Measurements from ENCODE around the gene BCORL1. TPM values are rescaled to one million over a fixed set of nuclear protein-coding genes. Genes with fewer than 3 reads are reported as not detected.

Gene BCORL1
- total RNA-seq, 1 donor from 2014 or later: 1.7 TPM

GRCh38 chrX:129938081-129938480, 44.4 kb upstream of the BCORL1 start:
- TF ChIP-seq, protein P1, sequence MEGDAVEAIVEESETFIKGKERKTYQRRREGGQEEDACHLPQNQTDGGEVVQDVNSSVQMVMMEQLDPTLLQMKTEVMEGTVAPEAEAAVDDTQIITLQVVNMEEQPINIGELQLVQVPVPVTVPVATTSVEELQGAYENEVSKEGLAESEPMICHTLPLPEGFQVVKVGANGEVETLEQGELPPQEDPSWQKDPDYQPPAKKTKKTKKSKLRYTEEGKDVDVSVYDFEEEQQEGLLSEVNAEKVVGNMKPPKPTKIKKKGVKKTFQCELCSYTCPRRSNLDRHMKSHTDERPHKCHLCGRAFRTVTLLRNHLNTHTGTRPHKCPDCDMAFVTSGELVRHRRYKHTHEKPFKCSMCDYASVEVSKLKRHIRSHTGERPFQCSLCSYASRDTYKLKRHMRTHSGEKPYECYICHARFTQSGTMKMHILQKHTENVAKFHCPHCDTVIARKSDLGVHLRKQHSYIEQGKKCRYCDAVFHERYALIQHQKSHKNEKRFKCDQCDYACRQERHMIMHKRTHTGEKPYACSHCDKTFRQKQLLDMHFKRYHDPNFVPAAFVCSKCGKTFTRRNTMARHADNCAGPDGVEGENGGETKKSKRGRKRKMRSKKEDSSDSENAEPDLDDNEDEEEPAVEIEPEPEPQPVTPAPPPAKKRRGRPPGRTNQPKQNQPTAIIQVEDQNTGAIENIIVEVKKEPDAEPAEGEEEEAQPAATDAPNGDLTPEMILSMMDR (conservative IDR thresholded peaks at IDR 0.05; ENCODE audit: low read depth, low read length): no peak
- no peak overlapping the region for H3K4me3 ChIP-seq (ENCODE audit: low read depth, low read length)
- no peak for DNase-seq (ENCODE audit: low read depth)

- no peak for DNase-seq (ENCODE audit: low read depth)
- TF ChIP-seq, protein P1 (conservative IDR thresholded peaks at IDR 0.05; ENCODE audit: low read depth, low read length): no peak
- no peak overlapping the region for H3K4me3 ChIP-seq (ENCODE audit: low read depth, low read length)
These were observed 42.4 kb upstream of the BCORL1 start for GRCh38 chrX:129939986-129940385.

GRCh38 chrX:129940721-129941120, 41.7 kb upstream of the BCORL1 start:
- no peak for DNase-seq (ENCODE audit: low read depth)
- TF ChIP-seq, protein P1 (conservative IDR thresholded peaks at IDR 0.05; ENCODE audit: low read depth, low read length): no peak
- H3K4me3 ChIP-seq (ENCODE audit: low read depth, low read length): no peak overlapping the region

DNA sequence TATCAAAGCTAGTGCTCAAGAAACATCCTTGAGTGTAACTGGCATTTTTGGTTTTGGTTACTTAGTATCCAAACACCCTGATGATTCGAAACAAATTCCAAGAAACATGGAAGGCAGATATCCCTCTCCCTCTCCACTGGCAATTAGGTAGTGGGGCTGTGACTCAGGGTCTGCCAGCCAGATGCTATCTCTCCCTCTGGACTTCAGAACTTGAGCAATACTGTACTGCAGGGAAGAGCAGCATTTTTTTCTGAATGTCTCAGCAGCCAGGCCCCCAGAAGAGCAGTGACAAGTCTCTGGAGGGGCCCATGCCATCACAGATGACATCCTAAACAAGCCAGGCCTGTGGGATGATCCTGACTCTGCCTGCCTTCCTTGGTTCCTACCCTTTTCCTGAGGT, 37.3 kb upstream of the BCORL1 start:
- no peak for DNase-seq (ENCODE audit: low read depth)
- TF ChIP-seq, protein P1 (conservative IDR thresholded peaks at IDR 0.05; ENCODE audit: low read depth, low read length): no peak
- H3K4me3 ChIP-seq (ENCODE audit: low read depth, low read length): no peak overlapping the region

- TF ChIP-seq, protein P1 (conservative IDR thresholded peaks at IDR 0.05; ENCODE audit: low read depth, low read length): no peak
- H3K4me3 ChIP-seq (ENCODE audit: low read depth, low read length): no peak overlapping the region
- no peak for DNase-seq (ENCODE audit: low read depth)
These were observed 29.1 kb upstream of the BCORL1 start for GRCh38 chrX:129953334-129953648.

DNA sequence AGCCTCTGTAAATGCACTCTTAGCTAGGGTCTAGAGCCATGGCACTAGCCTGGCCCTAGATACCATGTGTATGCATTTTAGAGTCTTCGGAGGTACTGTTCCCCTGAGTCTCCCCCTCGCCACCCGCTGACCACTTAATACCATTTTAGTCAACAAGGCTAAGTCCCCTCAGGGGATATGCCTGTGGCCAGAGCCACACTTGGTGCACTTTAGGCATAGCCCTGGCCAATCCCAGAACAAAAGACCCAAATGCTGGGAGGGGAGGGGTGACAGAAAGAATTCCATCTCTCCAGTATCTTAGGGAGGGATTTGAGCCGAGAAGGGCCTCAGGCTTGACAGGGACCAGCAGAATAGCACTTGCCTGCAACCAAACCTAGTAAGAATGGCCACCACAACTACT, 28.6 kb upstream of the BCORL1 start:
- DNase-seq (ENCODE audit: low read depth): no peak
- TF ChIP-seq, protein P1 (conservative IDR thresholded peaks at IDR 0.05; ENCODE audit: low read depth, low read length): no peak

GRCh38 chrX:129954804-129955203, 27.6 kb upstream of the BCORL1 start:
- DNase-seq (ENCODE audit: low read depth): no peak
- TF ChIP-seq, protein P1 (conservative IDR thresholded peaks at IDR 0.05; ENCODE audit: low read depth, low read length): no peak
- no peak overlapping the region for H3K4me3 ChIP-seq (ENCODE audit: low read depth, low read length)

More for the DNA sequence above, 28.6 kb upstream of the BCORL1 start:
- H3K4me3 ChIP-seq (ENCODE audit: low read depth, low read length): no peak overlapping the region
